A549 (cell line): ENCODE results near the gene DYRK1A. TPM values are rescaled to one million over a fixed set of nuclear protein-coding genes. Genes with fewer than 3 reads are reported as not detected.

ENCODE experiments used
- ATAC-seq, 2 experiments: fragments of 200-7000 bp in 1 of 2; fragments of >200 bp in 1 of 2; cut with Nextera tagmentation in 1 of 2; cut with Tn5 transposase in 1 of 2; 3 replicates each; pipeline versions ENCODE4 v1.8.0 to v1.9.1; 2018 to 2020; ENCODE audit warnings: mild to moderate bottlenecking in 1 of 2, moderate library complexity in 1 of 2
- CTCF ChIA-PET: fragments of 300-600 bp; sonication (Branson Sonifier 250); formaldehyde crosslinking; extraction: SDS; loops from one replicate; lab custom pipeline; 2021; ENCODE audit warnings: antibody characterized with exemption, inconsistent platforms; lab: Yijun Ruan, JAX
- POLR2A ChIA-PET: fragments of 350-600 bp; formaldehyde crosslinking; extraction: SDS; loops from one replicate; lab custom pipeline; 2021; ENCODE audit warnings: antibody characterized with exemption, inconsistent platforms; lab: Yijun Ruan, JAX
- DNase-seq, 2 experiments: peaks; one replicate each; pipeline versions ENCODE4 v3.0.0 to v3.0.0-alpha.2; 2011 to 2016; ENCODE audit warnings: low read depth in 1 of 2, low spot score in 1 of 2
- FAIRE-seq: peaks from 2 replicates; lab custom pipeline; 2011; peaks lifted over from hg19 to GRCh38; lab: Jason Lieb, UNC
- H3K27ac ChIP-seq, 2 experiments: fragments of >200 bp; sonication (Bioruptor Twin); formaldehyde crosslinking; 3 replicates each; pipeline ENCODE4 v1.5.1; 2016 to 2017
- H3K4me1 ChIP-seq: fragments of >200 bp; sonication (Bioruptor Twin); formaldehyde crosslinking; 3 replicates; pipeline ENCODE4 v1.6.1; 2016
- H3K4me2 ChIP-seq: fragments of >200 bp; sonication (Bioruptor Twin); formaldehyde crosslinking; 3 replicates; pipeline ENCODE4 v1.6.1; 2016
- H3K4me3 ChIP-seq: fragments of >200 bp; sonication (Bioruptor Twin); formaldehyde crosslinking; 3 replicates; pipeline ENCODE4 v1.5.1; 2016
- H3K9me3 ChIP-seq: fragments of >200 bp; sonication (Bioruptor Twin); formaldehyde crosslinking; 3 replicates; pipeline ENCODE4 v1.6.1; 2016
- ATOH8 ChIP-seq: fragments of 250-450 bp; sonication (Bioruptor Pico); IDR thresholded peaks from 2 replicates; pipeline ENCODE4 v1.5.0; 2020; ENCODE audit warnings: low read depth, mild to moderate bottlenecking, moderate library complexity
- CBX2 ChIP-seq: fragments of 200-600 bp; sonication (generic); IDR thresholded peaks from 2 replicates; pipeline ENCODE4 v1.6.1; 2016; ENCODE audit warnings: low read depth, mild to moderate bottlenecking, borderline replicate concordance
- CEBPB ChIP-seq, 2 experiments: fragments of >200 bp in 1 of 2; sonication (Bioruptor Twin) in 1 of 2; formaldehyde crosslinking in 1 of 2; IDR thresholded peaks; 2 replicates each; pipeline ENCODE4 v1.6.1; 2012 to 2016
- CHD4 ChIP-seq: fragments of 200-600 bp; sonication (generic); IDR thresholded peaks from 2 replicates; pipeline ENCODE4 v1.6.1; 2016; ENCODE audit warnings: antibody characterized with exemption, mild to moderate bottlenecking, borderline replicate concordance
- EHF ChIP-seq: fragments of 250-450 bp; sonication (Bioruptor Pico); IDR thresholded peaks from 2 replicates; pipeline ENCODE4 v1.5.0; 2020; ENCODE audit warnings: mild to moderate bottlenecking
- EHMT2 ChIP-seq: fragments of 200-600 bp; sonication (generic); IDR thresholded peaks from 2 replicates; pipeline ENCODE4 v1.6.1; 2016; ENCODE audit warnings: antibody characterized with exemption, low read depth, mild to moderate bottlenecking, moderate library complexity
- ESRRA ChIP-seq: fragments of 150-350 bp; IDR thresholded peaks from 2 replicates; pipeline ENCODE4 v1.6.1; 2014; ENCODE audit warnings: mild to moderate bottlenecking, low read length, borderline replicate concordance
- FOSB ChIP-seq: fragments of 250-450 bp; sonication (Bioruptor Pico); IDR thresholded peaks from 2 replicates; pipeline ENCODE4 v1.5.0; 2020; ENCODE audit warnings: mild to moderate bottlenecking, moderate library complexity
- HEYL ChIP-seq: fragments of 250-450 bp; sonication (Bioruptor Pico); IDR thresholded peaks from 2 replicates; pipeline ENCODE4 v1.8.0; 2021; ENCODE audit warnings: mild to moderate bottlenecking, moderate library complexity
- HOXA7 ChIP-seq: fragments of 250-450 bp; sonication (Bioruptor Pico); IDR thresholded peaks from 2 replicates; pipeline ENCODE4 v1.5.0; 2020; ENCODE audit warnings: mild to moderate bottlenecking, moderate library complexity
- HOXB5 ChIP-seq: fragments of 250-450 bp; sonication (Bioruptor Pico); IDR thresholded peaks from 2 replicates; pipeline ENCODE4 v1.5.0; 2020; ENCODE audit warnings: mild to moderate bottlenecking, moderate library complexity
- JUNB ChIP-seq: fragments of >200 bp; sonication (Bioruptor Twin); formaldehyde crosslinking; IDR thresholded peaks from 2 replicates; pipeline ENCODE4 v1.6.1; 2016
- MYC ChIP-seq: IDR thresholded peaks from 2 replicates; pipeline ENCODE4 v1.6.1; 2012; ENCODE audit warnings: mild to moderate bottlenecking, inconsistent platforms, low read length, improper control_type of control experiment, borderline replicate concordance
- NR3C1 ChIP-seq: fragments of >200 bp; sonication (Bioruptor Twin); formaldehyde crosslinking; IDR thresholded peaks from 3 replicates; pipeline ENCODE4 v1.6.1; 2017
- POLR2A ChIP-seq: IDR thresholded peaks from 2 replicates; pipeline ENCODE4 v1.6.1; 2012; ENCODE audit warnings: mild to moderate bottlenecking, low read length
- REST ChIP-seq: fragments of 200-600 bp; sonication (generic); IDR thresholded peaks from 2 replicates; pipeline ENCODE4 v1.6.1; 2016; ENCODE audit warnings: antibody characterized with exemption, mild to moderate bottlenecking, moderate library complexity
- RNF2 ChIP-seq: fragments of 200-600 bp; sonication (generic); IDR thresholded peaks from 2 replicates; pipeline ENCODE4 v1.6.1; 2016; ENCODE audit warnings: low read depth, mild to moderate bottlenecking, antibody characterized with exemption, moderate library complexity, borderline replicate concordance
- TFCP2L1 ChIP-seq: fragments of 250-450 bp; sonication (Bioruptor Pico); IDR thresholded peaks from 2 replicates; pipeline ENCODE4 v1.5.0; 2021; ENCODE audit warnings: mild to moderate bottlenecking
- ZFP36 ChIP-seq: fragments of 450-650 bp; IDR thresholded peaks from 2 replicates; pipeline ENCODE4 v1.6.1; 2014; ENCODE audit warnings: borderline replicate concordance; ENCODE audit not compliant: partially characterized antibody
- ZNF302 ChIP-seq: fragments of 250-450 bp; sonication (Bioruptor Pico); IDR thresholded peaks from 2 replicates; pipeline ENCODE4 v1.9.0; 2021; ENCODE audit warnings: inconsistent platforms, mild to moderate bottlenecking, moderate library complexity
- ZSCAN20 ChIP-seq: fragments of 250-450 bp; sonication (Bioruptor Pico); IDR thresholded peaks from 2 replicates; pipeline ENCODE4 v1.8.0; 2022; ENCODE audit warnings: mild to moderate bottlenecking, moderate library complexity
- WGBS: methylation state at CpG from one replicate; pipeline ENCODE4 v1.1.6; 2017; ENCODE audit errors: missing lambda C conversion rate; 5-methylcytosine and 5-hydroxymethylcytosine counted together
- polyA plus RNA-seq, 4 experiments: library from polyadenylated mRNA; depleted of rRNA in 3 of 4; stranded (reverse); fragments of >200 nt; fragmentation: RNase III in 1 of 4; extraction: RNeasy Plus Mini Kit Qiagen cat#74134 plus additional on column Dnase treatment in 1 of 4; gene quantifications; 2 replicates in 3 of 4; 3 replicates in 1 of 4; pipeline ENCODE4 v1.2.3, GENCODE V29; 2011 to 2017
- TF ChIP-seq, protein P1 (sequence below): IDR thresholded peaks from 2 replicates; pipeline ENCODE4 v1.6.1; 2012; ENCODE audit warnings: low read depth, borderline replicate concordance

DYRK1A gene
- polyA plus RNA-seq, 2 of the 4 experiments (the other 2 are of a cell fraction): 12.7 to 29.4 TPM

GRCh38 chr21:37350472-37350871 lies 16.1 kb upstream of the DYRK1A start:
- no peak overlapping the region for H3K4me3 ChIP-seq
- H3K4me2 ChIP-seq: no peak overlapping the region
- CTCF ChIA-PET: no interaction called here
- no peak overlapping the region for H3K27ac ChIP-seq
- ATAC-seq (no peak), FAIRE-seq (no peak), DNase-seq (no peak)
- TF ChIP-seq EHF (CRISPR knock-in tag) (no peak), CHD4 (no peak), ESRRA (no peak)
- H3K9me3 ChIP-seq: peaks cover 39% of the 10 kb centered on the region
- POLR2A ChIA-PET: no interaction called here
- H3K4me1 ChIP-seq: no peaks in the 10 kb centered on the region

DNA sequence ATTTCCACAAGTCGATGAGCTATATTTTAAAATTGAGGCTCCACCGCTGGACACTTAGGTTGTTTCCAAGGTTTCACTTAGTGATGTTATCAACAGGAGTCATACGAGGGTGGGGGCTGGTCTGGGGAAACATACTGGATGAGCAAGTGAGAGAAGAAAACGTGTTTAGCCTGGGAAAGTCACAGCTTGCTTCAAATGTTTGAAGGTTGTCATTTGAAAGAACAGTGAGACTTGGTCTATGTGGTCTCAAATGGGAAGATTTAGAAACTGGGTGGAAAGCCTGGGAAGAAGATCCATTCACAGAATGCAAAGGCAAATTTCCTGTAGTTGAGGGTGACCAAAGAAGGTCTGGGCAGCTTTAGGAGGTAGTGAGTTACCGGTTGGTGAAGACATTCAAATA lies 9.9 kb upstream of the DYRK1A start:
- no peak overlapping the region for H3K4me2 ChIP-seq
- H3K9me3 ChIP-seq: peaks cover 3% of the 10 kb centered on the region; the same call in 1 of the 3 replicates
- no peaks in the 10 kb centered on the region for H3K4me1 ChIP-seq
- H3K4me3 ChIP-seq: no peak overlapping the region
- ATAC-seq (no peak), FAIRE-seq (no peak), DNase-seq (no peak)
- H3K27ac ChIP-seq: no peak overlapping the region
- ChIA-PET POLR2A (no interaction called here), CTCF (interaction anchor here (1.6 kb wide), 1 partner anchor 9 kb away, joined by 6 read pairs; no protein-coding TSS in a partner anchor)
- TF ChIP-seq, protein P1, sequence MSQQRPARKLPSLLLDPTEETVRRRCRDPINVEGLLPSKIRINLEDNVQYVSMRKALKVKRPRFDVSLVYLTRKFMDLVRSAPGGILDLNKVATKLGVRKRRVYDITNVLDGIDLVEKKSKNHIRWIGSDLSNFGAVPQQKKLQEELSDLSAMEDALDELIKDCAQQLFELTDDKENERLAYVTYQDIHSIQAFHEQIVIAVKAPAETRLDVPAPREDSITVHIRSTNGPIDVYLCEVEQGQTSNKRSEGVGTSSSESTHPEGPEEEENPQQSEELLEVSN: no peak
- TF ChIP-seq HOXB5 (CRISPR knock-in tag) (no peak), FOSB (CRISPR knock-in tag) (no peak), RNF2 (no peak), HOXA7 (no peak), ZNF302 (no peak), ZFP36 (no peak), ATOH8 (CRISPR knock-in tag) (no peak), EHMT2 (no peak), JUNB (no peak), POLR2A (no peak), MYC (no peak), REST (no peak), NR3C1 (no peak), CBX2 (no peak), EHF (CRISPR knock-in tag) (no peak), CEBPB (IDR thresholded peaks at IDR 0.05) (no peak), HEYL (no peak), TFCP2L1 (CRISPR knock-in tag) (no peak), ZSCAN20 (no peak)
- 74% methylated on average over 5 of the region's 5 CpGs for WGBS
